ENCODE data around the gene SRPRB.

Gene SRPRB

GRCh38 chr3:133792171-133792763 lies 13.3 kb upstream of the SRPRB start:
- H3K9me3 ChIP-seq (replicated peaks; ENCODE audit: insufficient read depth, low read length): no peaks in the 10 kb centered on the region

GRCh38 chr3:133797396-133798105 lies 8.1 kb upstream of the SRPRB start:
- no peaks in the 10 kb centered on the region for H3F3A ChIP-seq (ENCODE audit: insufficient read depth, low read length)
- no peak overlapping the region for H3K9ac ChIP-seq (ENCODE audit: low read length)
- no peaks in the 10 kb centered on the region for H3K36me3 ChIP-seq (replicated peaks; ENCODE audit: insufficient read depth, low read length)
- no peaks in the 10 kb centered on the region for H4K20me1 ChIP-seq (ENCODE audit: insufficient read depth, low read length)
- H2AFZ ChIP-seq (ENCODE audit: low read length): no peak overlapping the region
- no peak overlapping the region for H3K4me3 ChIP-seq (ENCODE audit: low read length)
- H3K9me3 ChIP-seq (replicated peaks; ENCODE audit: insufficient read depth, low read length): no peaks in the 10 kb centered on the region
- no peak overlapping the region for H3K27ac ChIP-seq (ENCODE audit: low read length)
- DNase-seq: no peak
- no peaks in the 10 kb centered on the region for H3K27me3 ChIP-seq (replicated peaks; ENCODE audit: insufficient read depth, low read length)
- no peaks in the 10 kb centered on the region for H3K9me2 ChIP-seq (replicated peaks; ENCODE audit: insufficient read depth, low read length)
- H3K4me2 ChIP-seq (ENCODE audit: low read depth, low read length): no peak overlapping the region
- TF ChIP-seq CTCF (IDR thresholded peaks at IDR 0.05; ENCODE audit: low read length) (no peak), EZH2 (optimal IDR thresholded peaks at IDR 0.05; ENCODE audit: low read depth, low read length) (no peak), EZH2phosphoT487 (IDR thresholded peaks at IDR 0.05; ENCODE audit: low read length) (no peak)
- no peaks in the 10 kb centered on the region for H3K4me1 ChIP-seq (ENCODE audit: low read length)
- H3K79me2 ChIP-seq (ENCODE audit: low read length): no peaks in the 10 kb centered on the region

More at GRCh38 chr3:133792171-133792763, 13.3 kb upstream of the SRPRB start:
- H2AFZ ChIP-seq (ENCODE audit: low read length): no peak overlapping the region
- no peaks in the 10 kb centered on the region for H3K27me3 ChIP-seq (replicated peaks; ENCODE audit: insufficient read depth, low read length)
- no peaks in the 10 kb centered on the region for H3K9me2 ChIP-seq (replicated peaks; ENCODE audit: insufficient read depth, low read length)
- H3F3A ChIP-seq (ENCODE audit: insufficient read depth, low read length): no peaks in the 10 kb centered on the region
- H3K79me2 ChIP-seq (ENCODE audit: low read length): no peaks in the 10 kb centered on the region
- H3K4me2 ChIP-seq (ENCODE audit: low read depth, low read length): no peak overlapping the region
- no peaks in the 10 kb centered on the region for H4K20me1 ChIP-seq (ENCODE audit: insufficient read depth, low read length)
- no peak for TF ChIP-seq EZH2phosphoT487 (IDR thresholded peaks at IDR 0.05; ENCODE audit: low read length)
- TF ChIP-seq EZH2 (optimal IDR thresholded peaks at IDR 0.05; ENCODE audit: low read depth, low read length): no peak
- no peak for TF ChIP-seq CTCF (IDR thresholded peaks at IDR 0.05; ENCODE audit: low read length)
- H3K9ac ChIP-seq (ENCODE audit: low read length): no peak overlapping the region
- H3K27ac ChIP-seq (ENCODE audit: low read length): no peak overlapping the region
- no peaks in the 10 kb centered on the region for H3K4me1 ChIP-seq (ENCODE audit: low read length)
- no peaks in the 10 kb centered on the region for H3K36me3 ChIP-seq (replicated peaks; ENCODE audit: insufficient read depth, low read length)
- DNase-seq: no peak
- H3K4me3 ChIP-seq (ENCODE audit: low read length): no peak overlapping the region

GRCh38 chr3:133799794-133800585 lies 5.6 kb upstream of the SRPRB start:
- Histone ChIP-seq H3K4me2 (ENCODE audit: low read depth, low read length) (no peak overlapping the region), H2AFZ (ENCODE audit: low read length) (no peak overlapping the region), H4K20me1 (ENCODE audit: insufficient read depth, low read length) (no peaks in the 10 kb centered on the region), H3F3A (ENCODE audit: insufficient read depth, low read length) (no peaks in the 10 kb centered on the region), H3K36me3 (replicated peaks; ENCODE audit: insufficient read depth, low read length) (no peaks in the 10 kb centered on the region), H3K4me3 (ENCODE audit: low read length) (no peak overlapping the region), H3K9me3 (replicated peaks; ENCODE audit: insufficient read depth, low read length) (no peaks in the 10 kb centered on the region), H3K27me3 (replicated peaks; ENCODE audit: insufficient read depth, low read length) (no peaks in the 10 kb centered on the region), H3K4me1 (ENCODE audit: low read length) (peaks cover 1% of the 10 kb centered on the region), H3K79me2 (ENCODE audit: low read length) (no peaks in the 10 kb centered on the region), H3K9me2 (replicated peaks; ENCODE audit: insufficient read depth, low read length) (no peaks in the 10 kb centered on the region), H3K9ac (ENCODE audit: low read length) (no peak overlapping the region), H3K27ac (ENCODE audit: low read length) (no peak overlapping the region)
- TF ChIP-seq CTCF (IDR thresholded peaks at IDR 0.05; ENCODE audit: low read length) (no peak), EZH2 (optimal IDR thresholded peaks at IDR 0.05; ENCODE audit: low read depth, low read length) (no peak), EZH2phosphoT487 (IDR thresholded peaks at IDR 0.05; ENCODE audit: low read length) (no peak)
- no peak for DNase-seq

Measured in MM.1S (cell line).